Measurements from ENCODE around the gene RIPK4. TPM values are rescaled to one million over a fixed set of nuclear protein-coding genes. Genes with fewer than 3 reads are reported as not detected.

The RIPK4 gene
- polyA plus RNA-seq, 3 donors, result 0.05 to 0.09 TPM; not detected in 1

DNA sequence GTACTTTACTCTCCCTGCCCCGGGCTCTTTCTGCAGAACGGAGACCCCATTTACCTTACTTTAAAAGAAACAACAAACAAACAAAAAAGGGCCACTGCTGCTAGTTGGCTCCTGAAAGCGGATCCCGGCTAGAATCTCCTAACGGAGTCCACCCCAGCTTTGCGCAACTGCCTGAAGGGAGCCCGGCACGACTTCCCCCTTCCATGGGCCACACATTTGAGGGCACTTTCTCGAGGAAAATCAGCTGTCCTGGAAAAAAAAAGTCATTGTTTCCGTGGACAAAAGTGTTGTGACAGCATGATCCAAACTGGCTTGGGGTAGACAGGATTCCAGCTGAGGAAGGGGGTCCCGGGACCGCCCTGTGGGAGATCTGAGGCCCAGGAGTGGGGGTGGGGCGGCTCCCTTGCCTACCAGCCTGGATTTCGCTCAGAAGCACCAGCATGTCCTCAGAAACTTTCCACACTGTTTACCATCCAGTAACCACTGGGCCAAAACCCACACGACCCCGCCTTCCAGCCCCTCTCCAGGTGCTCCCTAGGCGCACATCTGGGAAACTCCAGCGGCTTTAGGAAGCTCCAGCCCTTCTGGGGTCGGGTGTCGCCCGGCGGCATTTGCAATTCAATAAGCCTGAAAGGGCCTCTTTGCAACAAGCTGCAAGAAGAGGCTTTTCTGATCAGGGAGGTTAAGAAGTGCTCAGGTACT lies 4.8 kb downstream of the RIPK4 start:
- Histone ChIP-seq H3K9me3 (replicated peaks in 1 of 2; ENCODE audit: control insufficient read depth in 1 of 2, insufficient read depth in 1 of 2, low read length in 2 of 2) (no peaks in the 10 kb centered on the region), H3K4me1 (ENCODE audit: control insufficient read depth in 1 of 2, insufficient read depth in 2 of 2, low read length in 2 of 2) (peaks cover 52 to 60% of the 10 kb centered on the region in 2 donors), H3K4me3 (replicated peaks in 1 of 3; ENCODE audit: low read depth in 2 of 3, low read length in 3 of 3) (peak overlapping the region; percentile 1 to 73 (median 18)), H3K79me2 (ENCODE audit: insufficient read depth, low read length) (no peaks in the 10 kb centered on the region), H4K20me1 (ENCODE audit: insufficient read depth, low read length) (no peaks in the 10 kb centered on the region), H3K27me3 (ENCODE audit: control insufficient read depth in 2 of 2, insufficient read depth in 2 of 2, low read length in 2 of 2) (peaks cover 20 to 39% of the 10 kb centered on the region in 2 donors), H3K27ac (ENCODE audit: low read depth in 1 of 2, low read length in 2 of 2) (peak overlapping the region; percentile 88 to 95), H3K4me2 (replicated peaks; ENCODE audit: extremely low read depth, low read length, poor library complexity, severe bottlenecking) (peak overlapping the region; percentile 84), H2AFZ (ENCODE audit: insufficient read depth, low read depth, low read length, poor library complexity, severe bottlenecking) (peak overlapping the region; percentile 46), H3K36me3 (replicated peaks in 1 of 2; ENCODE audit: control insufficient read depth in 1 of 2, insufficient read depth in 2 of 2, low read length in 2 of 2) (no peaks in the 10 kb centered on the region), H3K9ac (ENCODE audit: insufficient read depth, low read length, poor library complexity, severe bottlenecking) (peak overlapping the region; percentile 63)
- peaks cover 9 to 13% of the 10 kb centered on the region in 2 donors for H3K36me3 Mint-ChIP-seq
- peaks cover 49% of the 10 kb centered on the region for H3K4me1 Mint-ChIP-seq
- H3K27ac Mint-ChIP-seq, result peak overlapping the region; percentile 94 to 99 (median 99)
- peaks cover 31 to 46% (median 44%) of the 10 kb centered on the region in 3 donors for H3K27me3 Mint-ChIP-seq (ENCODE audit: low read depth in 3 of 3)
- intact Hi-C loops (cut with micrococcal nuclease), result loop anchor here (5.0 to 10.0 kb wide), 2 partner anchors 85 to 87 kb away; no protein-coding TSS in a partner anchor
- peaks cover 0 to 5% (median 5%) of the 10 kb centered on the region in 7 donors for H3K9me3 Mint-ChIP-seq
- 14% methylated on average over 17 of the region's 22 CpGs for WGBS (ENCODE audit: insufficient coverage)
- peak overlapping the region; percentile 75 to 88 for H3K4me3 Mint-ChIP-seq
- no peak for TF ChIP-seq CTCF (IDR thresholded peaks at IDR 0.05)
- DNase-seq, result peak; percentile 70 to 81 (median 78)

DNA sequence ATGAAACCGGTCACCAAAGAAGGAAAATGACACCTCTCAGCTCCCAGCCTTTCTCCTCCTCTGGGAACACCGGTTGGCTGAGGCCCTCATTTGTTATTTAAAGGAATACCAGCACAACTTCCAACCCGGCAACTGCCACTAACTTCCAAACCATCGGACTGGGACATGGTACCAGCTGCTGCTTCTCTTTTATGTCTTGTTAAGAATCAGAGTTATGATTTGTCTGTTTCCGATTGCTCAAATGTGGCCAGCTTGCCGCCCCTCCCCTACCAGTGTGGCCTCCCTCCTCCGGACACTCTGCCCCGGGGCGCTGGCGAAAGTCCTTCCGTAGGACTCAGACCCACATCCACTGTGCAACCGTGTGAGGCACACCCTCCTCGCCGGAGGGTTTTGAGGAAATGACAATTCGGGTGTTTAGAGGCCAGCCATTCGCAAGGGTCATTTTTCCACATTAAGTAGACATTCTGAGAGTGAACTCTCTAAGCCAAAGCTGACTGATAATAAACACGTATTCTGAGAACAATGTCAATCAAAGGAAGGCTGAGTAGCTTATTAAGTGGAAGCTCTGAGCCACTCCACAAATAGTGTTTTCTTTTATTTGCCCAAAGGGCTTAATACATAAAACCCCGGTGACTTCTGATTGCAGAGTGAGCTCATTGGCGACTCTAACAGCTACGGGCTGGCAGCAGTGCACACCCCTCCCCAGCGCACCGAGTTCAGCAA lies 5.5 kb downstream of the RIPK4 start:
- WGBS (ENCODE audit: insufficient coverage), result 0% methylated on average over 10 of the region's 22 CpGs
- peak overlapping the region; percentile 75 to 88 for H3K4me3 Mint-ChIP-seq
- Histone ChIP-seq H2AFZ (ENCODE audit: insufficient read depth, low read depth, low read length, poor library complexity, severe bottlenecking) (peak overlapping the region; percentile 68), H3K4me2 (replicated peaks; ENCODE audit: extremely low read depth, low read length, poor library complexity, severe bottlenecking) (peak overlapping the region; percentile 84), H3K9ac (ENCODE audit: insufficient read depth, low read length, poor library complexity, severe bottlenecking) (peak overlapping the region; percentile 63), H3K4me3 (replicated peaks in 1 of 3; ENCODE audit: low read depth in 2 of 3, low read length in 3 of 3) (peak overlapping the region; percentile 11 to 73 (median 21)), H3K9me3 (replicated peaks in 1 of 2; ENCODE audit: control insufficient read depth in 1 of 2, insufficient read depth in 1 of 2, low read length in 2 of 2) (no peaks in the 10 kb centered on the region), H3K36me3 (replicated peaks in 1 of 2; ENCODE audit: control insufficient read depth in 1 of 2, insufficient read depth in 2 of 2, low read length in 2 of 2) (no peaks in the 10 kb centered on the region), H3K27ac (ENCODE audit: low read depth in 1 of 2, low read length in 2 of 2) (peak overlapping the region; percentile 88 to 95), H3K79me2 (ENCODE audit: insufficient read depth, low read length) (no peaks in the 10 kb centered on the region), H4K20me1 (ENCODE audit: insufficient read depth, low read length) (no peaks in the 10 kb centered on the region), H3K4me1 (ENCODE audit: control insufficient read depth in 1 of 2, insufficient read depth in 2 of 2, low read length in 2 of 2) (peaks cover 46 to 53% of the 10 kb centered on the region in 2 donors), H3K27me3 (ENCODE audit: control insufficient read depth in 2 of 2, insufficient read depth in 2 of 2, low read length in 2 of 2) (peaks cover 13 to 33% of the 10 kb centered on the region in 2 donors)
- intact Hi-C loops (cut with micrococcal nuclease), result loop anchor here (5.0 to 10.0 kb wide), 2 partner anchors 84 to 87 kb away; no protein-coding TSS in a partner anchor
- H3K4me1 Mint-ChIP-seq, result peaks cover 48% of the 10 kb centered on the region
- peaks cover 8 to 13% of the 10 kb centered on the region in 2 donors for H3K36me3 Mint-ChIP-seq
- peaks cover 27 to 42% (median 37%) of the 10 kb centered on the region in 3 donors for H3K27me3 Mint-ChIP-seq (ENCODE audit: low read depth in 3 of 3)
- H3K27ac Mint-ChIP-seq, result peak overlapping the region; percentile 94 to 99 (median 99)
- no peak for TF ChIP-seq CTCF (IDR thresholded peaks at IDR 0.05)
- peak; percentile 91 to 92 (median 92) for DNase-seq
- peaks cover 0 to 4% (median 1%) of the 10 kb centered on the region in 7 donors for H3K9me3 Mint-ChIP-seq
